AG04449 (cell line): Measurements from ENCODE around the gene CD4.

Experiments used
- CTCF ChIA-PET: fragments of 350-600 bp; formaldehyde crosslinking; extraction: SDS; loops from one replicate; lab custom pipeline; 2021; ENCODE audit warnings: antibody characterized with exemption; lab: Yijun Ruan, JAX
- POLR2A ChIA-PET: fragments of 400-600, 350-600 bp; formaldehyde crosslinking; extraction: SDS; loops from one replicate; lab custom pipeline; 2020; ENCODE audit warnings: antibody characterized with exemption, inconsistent platforms; lab: Yijun Ruan, JAX
- DNase-seq: peaks from one replicate; pipeline ENCODE4 v3.0.0-alpha.2; 2010; ENCODE audit warnings: low read depth, low spot score
- H3K4me3 ChIP-seq: 2 replicates; pipeline ENCODE4 v1.5.1; 2011; ENCODE audit warnings: low read depth, mild to moderate bottlenecking, control low read depth, low read length
- TF ChIP-seq, protein P1 (sequence below): IDR thresholded peaks from one replicate; pipeline ENCODE4 v1.5.1; 2011; ENCODE audit warnings: mild to moderate bottlenecking, moderate library complexity, low read length, control low read depth, inconsistent platforms; ENCODE audit not compliant: insufficient read depth; ENCODE audit errors: missing control alignments

Gene CD4

DNA sequence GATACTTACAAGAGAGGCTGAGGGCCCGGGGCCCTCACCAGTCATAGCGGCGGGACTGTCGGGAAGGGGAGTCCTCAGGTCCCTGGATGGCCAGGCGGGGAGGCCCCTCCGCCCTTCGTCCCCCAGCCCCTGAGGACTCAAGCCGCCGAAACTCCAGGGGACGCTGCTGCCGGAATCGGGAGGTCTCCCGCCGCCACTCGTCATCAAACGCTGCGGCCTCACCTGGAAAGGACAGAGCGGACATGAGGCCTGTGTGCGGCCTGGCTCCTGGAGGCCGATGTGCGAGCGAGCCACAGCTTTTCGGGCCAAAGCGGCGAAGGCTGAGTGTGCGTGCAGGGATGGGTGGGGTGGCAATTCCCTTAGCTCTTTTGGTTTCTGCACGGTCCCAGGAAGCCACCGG lies 40.6 kb upstream of the CD4 start:
- no peak overlapping the region for H3K4me3 ChIP-seq
- ChIA-PET CTCF (interaction anchor here (10.1 kb wide), 1 partner anchor 20 kb away, joined by 222 read pairs; the partner anchor contains the start of genes LAG3 and PTMS), POLR2A (no interaction called here)
- TF ChIP-seq, protein P1, sequence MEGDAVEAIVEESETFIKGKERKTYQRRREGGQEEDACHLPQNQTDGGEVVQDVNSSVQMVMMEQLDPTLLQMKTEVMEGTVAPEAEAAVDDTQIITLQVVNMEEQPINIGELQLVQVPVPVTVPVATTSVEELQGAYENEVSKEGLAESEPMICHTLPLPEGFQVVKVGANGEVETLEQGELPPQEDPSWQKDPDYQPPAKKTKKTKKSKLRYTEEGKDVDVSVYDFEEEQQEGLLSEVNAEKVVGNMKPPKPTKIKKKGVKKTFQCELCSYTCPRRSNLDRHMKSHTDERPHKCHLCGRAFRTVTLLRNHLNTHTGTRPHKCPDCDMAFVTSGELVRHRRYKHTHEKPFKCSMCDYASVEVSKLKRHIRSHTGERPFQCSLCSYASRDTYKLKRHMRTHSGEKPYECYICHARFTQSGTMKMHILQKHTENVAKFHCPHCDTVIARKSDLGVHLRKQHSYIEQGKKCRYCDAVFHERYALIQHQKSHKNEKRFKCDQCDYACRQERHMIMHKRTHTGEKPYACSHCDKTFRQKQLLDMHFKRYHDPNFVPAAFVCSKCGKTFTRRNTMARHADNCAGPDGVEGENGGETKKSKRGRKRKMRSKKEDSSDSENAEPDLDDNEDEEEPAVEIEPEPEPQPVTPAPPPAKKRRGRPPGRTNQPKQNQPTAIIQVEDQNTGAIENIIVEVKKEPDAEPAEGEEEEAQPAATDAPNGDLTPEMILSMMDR = no peak
- no peak for DNase-seq

DNA sequence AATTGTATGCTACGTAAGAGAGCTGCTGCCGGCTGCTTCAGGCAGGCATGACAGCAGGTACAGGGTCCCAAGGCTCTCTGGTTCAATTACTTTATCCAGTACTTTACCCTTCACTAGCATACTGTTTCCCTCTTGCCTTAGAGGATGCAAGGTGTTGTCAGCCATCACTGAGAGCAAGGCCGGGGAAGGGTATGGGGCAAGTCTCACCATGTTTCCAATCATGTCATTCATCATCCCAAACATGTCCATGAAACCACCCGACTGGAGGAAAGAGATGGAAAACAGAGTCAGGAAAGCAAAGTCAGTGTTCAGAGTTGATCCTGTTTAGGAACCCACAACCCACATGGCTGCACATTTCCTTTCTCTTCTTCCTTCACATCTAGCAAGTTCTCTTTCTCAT lies 38.8 kb upstream of the CD4 start:
- no peak overlapping the region for H3K4me3 ChIP-seq
- TF ChIP-seq, protein P1 = no peak
- ChIA-PET CTCF (interaction anchor here (1.0 to 10.1 kb wide), 2 partner anchors 13 to 18 kb away, joined by 4 to 222 read pairs; partner anchors contain the start of genes LAG3 and PTMS), POLR2A (no interaction called here)
- no peak for DNase-seq

DNA sequence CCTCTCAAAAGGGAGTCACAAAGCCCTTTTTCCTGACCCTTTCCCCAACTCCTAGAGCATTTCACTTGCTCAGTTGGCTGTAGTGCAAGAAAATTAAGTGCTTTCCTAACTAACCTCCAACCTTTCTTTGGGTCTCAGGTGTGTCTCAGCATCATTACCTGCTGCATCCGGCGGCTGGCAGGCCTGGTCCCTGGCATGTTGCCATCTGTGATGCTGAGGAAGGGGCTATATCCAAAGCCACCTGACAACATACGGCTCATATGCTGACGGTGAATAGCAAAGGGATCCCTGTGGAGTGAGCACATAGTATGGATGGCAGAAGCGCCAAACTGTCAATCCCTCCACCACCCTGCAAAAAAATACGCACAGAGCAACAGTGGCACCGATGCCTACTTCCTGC lies 37.6 kb upstream of the CD4 start:
- no peak for DNase-seq
- TF ChIP-seq, protein P1 = no peak
- ChIA-PET POLR2A (interaction anchor here (0.6 to 3.3 kb wide), 9 partner anchors 9 to 116 kb away, joined by 3 to 78 read pairs (median 12); partner anchors contain the start of genes CDCA3, COPS7A, P3H3 and PTMS), CTCF (interaction anchor here (1.9 to 10.1 kb wide), 14 partner anchors 8 to 134 kb away, joined by 6 to 304 read pairs (median 27); partner anchors contain the start of genes COPS7A, GPR162, LAG3 and P3H3)
- H3K4me3 ChIP-seq = peak overlapping the region; percentile 93

DNA sequence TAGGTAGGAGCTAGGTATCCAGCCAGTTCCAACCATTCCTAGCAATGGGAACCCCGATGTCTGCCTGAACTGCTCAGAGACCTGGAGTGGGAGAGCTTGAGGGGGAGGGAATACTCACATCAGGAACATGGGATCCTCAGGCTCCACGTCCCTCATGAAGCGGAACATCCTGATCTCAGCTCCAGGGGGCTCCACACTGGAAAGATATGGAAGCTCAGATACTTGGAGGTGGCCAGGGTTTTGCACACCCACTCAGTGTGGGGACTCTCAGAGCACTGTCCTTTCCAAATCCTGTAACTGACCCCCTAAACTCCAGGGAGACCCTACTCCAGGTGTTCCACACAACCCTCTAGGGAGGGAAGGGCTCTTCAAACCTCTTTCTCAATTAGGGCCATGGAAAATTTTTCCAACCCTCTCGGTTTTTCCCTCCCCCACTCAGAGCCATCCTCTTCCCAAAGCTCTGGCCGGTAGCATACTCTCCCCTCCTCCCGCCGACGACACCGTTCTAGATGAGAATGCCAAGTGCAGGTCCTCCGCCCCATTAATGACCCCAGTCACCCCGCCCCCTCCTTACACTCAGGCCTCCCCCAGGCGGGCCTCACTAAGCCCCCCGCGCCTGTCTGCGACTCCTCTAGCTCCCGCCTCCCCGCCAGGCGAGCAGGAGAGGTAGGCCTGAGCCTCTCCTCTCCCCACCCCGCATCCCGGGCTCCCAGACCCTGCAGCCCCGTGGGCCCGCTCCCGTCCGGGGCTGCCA lies 37.0 kb upstream of the CD4 start:
- POLR2A ChIA-PET = interaction anchor here (0.6 to 3.3 kb wide), 21 partner anchors 9 to 200 kb away, joined by 3 to 78 read pairs (median 6); partner anchors contain the start of genes CDCA3, COPS7A, GPR162 and LAG3
- CTCF ChIA-PET = interaction anchor here (0.6 to 10.1 kb wide), 34 partner anchors 9 to 155 kb away, joined by 3 to 304 read pairs (median 12); partner anchors contain the start of genes CD4, CDCA3, COPS7A and GNB3
- TF ChIP-seq, protein P1 = peak; percentile 65
- DNase-seq = no peak
- peak overlapping the region; percentile 93 for H3K4me3 ChIP-seq

DNA sequence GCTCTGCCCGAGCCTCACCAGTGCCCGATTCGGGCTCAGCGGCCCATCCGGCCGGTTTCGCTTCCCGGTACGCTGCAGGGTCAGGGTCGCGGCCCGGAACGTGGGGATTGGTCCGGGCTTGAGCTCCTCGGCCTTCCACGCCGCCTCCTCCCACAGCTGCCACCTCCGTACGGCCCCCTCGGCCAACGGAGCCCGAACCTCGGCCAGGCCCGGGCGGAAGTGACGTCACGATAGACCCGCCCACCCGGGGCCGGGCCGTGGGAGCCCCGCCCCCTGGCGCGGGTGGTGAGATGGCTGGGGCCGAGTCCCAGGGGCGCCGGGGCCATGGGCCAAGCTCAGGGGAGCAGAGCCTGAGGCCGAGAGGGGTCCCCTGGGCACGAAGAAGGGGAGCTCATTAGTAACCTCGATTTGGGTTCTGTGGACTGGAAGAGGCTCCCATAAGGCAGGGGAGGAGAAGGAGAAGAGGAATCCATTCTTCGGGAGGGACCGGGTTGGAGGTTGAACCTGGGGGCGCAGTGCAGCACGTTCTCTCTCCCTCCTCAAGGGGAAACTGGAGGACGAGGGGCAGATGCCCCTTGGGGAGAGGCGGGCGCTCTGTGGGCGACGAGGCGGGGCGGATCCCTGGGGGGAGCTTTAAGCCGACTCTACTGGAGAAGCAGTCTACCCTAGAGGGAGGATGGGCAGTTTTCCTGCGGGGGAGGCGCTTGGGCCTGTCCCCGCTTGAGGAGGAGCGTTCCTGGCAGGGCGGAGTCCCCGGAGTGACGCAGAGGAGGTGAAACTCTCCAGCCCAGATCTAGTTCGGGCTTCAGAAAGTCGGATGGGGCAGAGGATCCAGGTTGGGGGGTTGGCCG lies 36.2 kb upstream of the CD4 start, which contains the start of gene MLF2:
Gene MLF2 (minus strand): TSS at position 221 of the 851 bp plus-strand sequence. CDS start 807 bp downstream, outside the sequence.
- TF ChIP-seq, protein P1 = peak; percentile 94
- CTCF ChIA-PET = interaction anchor here (0.6 to 10.1 kb wide), 43 partner anchors 9 to 201 kb away, joined by 3 to 304 read pairs (median 8); partner anchors contain the start of genes CD4, CDCA3, COPS7A and GNB3
- DNase-seq = peak; percentile 96
- POLR2A ChIA-PET = interaction anchor here (0.8 to 3.3 kb wide), 20 partner anchors 11 to 219 kb away, joined by 3 to 78 read pairs (median 6); partner anchors contain the start of genes CDCA3, COPS7A, GAPDH and GPR162
- peak within 1 kb of the TSS; percentile 93 for H3K4me3 ChIP-seq
